Mucosa of rectum (tissue), 2 donors: Measurements from ENCODE around the gene MME.
A peak's percentile ranks its signal among the peaks of the same experiment; 100 is the strongest.

Experiments used
- H3K27ac ChIP-seq, 2 donors: one replicate each; pipeline ENCODE4 v1.7.0; 2013; ENCODE audit warnings: inconsistent platforms in 2 of 2, low read depth in 2 of 2, low read length in 2 of 2
- H3K27me3 ChIP-seq, 2 donors: one replicate each; pipeline ENCODE4 v1.7.0; 2013; ENCODE audit warnings: low read length in 2 of 2; ENCODE audit not compliant: control insufficient read depth in 2 of 2, insufficient read depth in 2 of 2
- H3K36me3 ChIP-seq, 2 donors: one replicate each; pipeline ENCODE4 v1.7.0; 2013; ENCODE audit warnings: low read length in 2 of 2; ENCODE audit not compliant: control insufficient read depth in 2 of 2, insufficient read depth in 2 of 2
- H3K4me1 ChIP-seq, 2 donors: one replicate each; pipeline ENCODE4 v1.7.0; 2013; ENCODE audit warnings: low read length in 2 of 2, mild to moderate bottlenecking in 1 of 2; ENCODE audit not compliant: control insufficient read depth in 2 of 2, insufficient read depth in 2 of 2
- H3K4me3 ChIP-seq, 2 donors: one replicate each; pipeline ENCODE4 v1.7.0; 2013; ENCODE audit warnings: low read length in 2 of 2
- H3K9ac ChIP-seq, 2 donors: one replicate each; pipeline ENCODE4 v1.7.0; 2013; ENCODE audit warnings: low read length in 2 of 2, low read depth in 1 of 2, mild to moderate bottlenecking in 1 of 2
- H3K9me3 ChIP-seq, 2 donors: one replicate each; pipeline ENCODE4 v1.7.0; 2013; ENCODE audit warnings: low read length in 2 of 2; ENCODE audit not compliant: control insufficient read depth in 2 of 2
- donor health status: healthy.
- donor health status: Normal muscosa, but diverticular disease.

Gene MME

GRCh38 chr3:155079468-155079745, 712 bp upstream of the MME start:
- Histone ChIP-seq H3K27me3 (peaks cover 14 to 27% of the 10 kb centered on the region in 2 donors), H3K4me1 (peaks cover 3% of the 10 kb centered on the region in 2 donors), H3K27ac (no peak overlapping the region), H3K9me3 (no peaks in the 10 kb centered on the region), H3K9ac (peak overlapping the region in 1 of 2 donors; percentile 54), H3K4me3 (peak overlapping the region; percentile 49 to 63), H3K36me3 (no peaks in the 10 kb centered on the region)

- H3K9ac ChIP-seq: no peak overlapping the region
- H3K4me1 ChIP-seq: peaks cover 3% of the 10 kb centered on the region in 2 donors
- H3K27me3 ChIP-seq: peaks cover 14 to 27% of the 10 kb centered on the region in 2 donors
- H3K4me3 ChIP-seq: no peak overlapping the region
- H3K9me3 ChIP-seq: no peaks in the 10 kb centered on the region
- no peaks in the 10 kb centered on the region for H3K36me3 ChIP-seq
- no peak overlapping the region for H3K27ac ChIP-seq
These were observed 573 bp downstream of the MME start for GRCh38 chr3:155080692-155081091.

- Histone ChIP-seq H3K4me1 (peaks cover 3% of the 10 kb centered on the region in 2 donors), H3K36me3 (no peaks in the 10 kb centered on the region), H3K9ac (no peak overlapping the region), H3K9me3 (no peaks in the 10 kb centered on the region), H3K4me3 (no peak overlapping the region), H3K27me3 (peaks cover 11 to 27% of the 10 kb centered on the region in 2 donors), H3K27ac (no peak overlapping the region)
These were observed 3.3 kb downstream of the MME start for GRCh38 chr3:155083313-155083905.

DNA sequence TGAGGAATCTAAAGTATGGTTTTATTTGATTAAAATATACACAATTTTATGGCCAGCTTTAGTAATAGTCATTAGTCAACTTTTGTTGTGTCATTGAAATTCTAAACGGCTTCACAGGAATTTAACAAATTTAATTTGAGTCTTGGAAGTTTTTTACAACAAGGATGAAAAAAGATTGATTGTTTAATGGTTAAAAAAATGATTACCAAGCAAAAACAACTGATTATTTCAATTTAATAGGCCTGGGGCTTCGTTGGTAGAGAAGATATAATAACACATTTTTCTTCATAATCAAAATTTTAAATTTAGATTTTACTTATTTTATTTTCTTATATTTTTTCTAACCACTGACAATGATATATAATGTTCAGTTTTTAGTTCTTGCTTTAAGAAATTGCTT, 4.4 kb downstream of the MME start:
- Histone ChIP-seq H3K4me1 (peaks cover 0 to 3% of the 10 kb centered on the region in 2 donors), H3K27me3 (peaks cover 6 to 20% of the 10 kb centered on the region in 2 donors), H3K9me3 (no peaks in the 10 kb centered on the region), H3K9ac (no peak overlapping the region), H3K36me3 (no peaks in the 10 kb centered on the region), H3K4me3 (no peak overlapping the region), H3K27ac (no peak overlapping the region)

GRCh38 chr3:155086051-155086450, 5.9 kb downstream of the MME start:
- peaks cover under 1 to 6% of the 10 kb centered on the region in 2 donors for H3K27me3 ChIP-seq
- H3K36me3 ChIP-seq: no peaks in the 10 kb centered on the region
- no peaks in the 10 kb centered on the region for H3K9me3 ChIP-seq
- H3K4me1 ChIP-seq: no peaks in the 10 kb centered on the region
- no peak overlapping the region for H3K4me3 ChIP-seq
- H3K27ac ChIP-seq: no peak overlapping the region
- H3K9ac ChIP-seq: no peak overlapping the region

GRCh38 chr3:155088706-155089345, 8.7 kb downstream of the MME start:
- H3K36me3 ChIP-seq: no peaks in the 10 kb centered on the region
- H3K9me3 ChIP-seq: no peaks in the 10 kb centered on the region
- H3K27ac ChIP-seq: no peak overlapping the region
- H3K9ac ChIP-seq: no peak overlapping the region
- H3K4me3 ChIP-seq: no peak overlapping the region
- H3K4me1 ChIP-seq: no peaks in the 10 kb centered on the region
- H3K27me3 ChIP-seq: no peaks in the 10 kb centered on the region

DNA sequence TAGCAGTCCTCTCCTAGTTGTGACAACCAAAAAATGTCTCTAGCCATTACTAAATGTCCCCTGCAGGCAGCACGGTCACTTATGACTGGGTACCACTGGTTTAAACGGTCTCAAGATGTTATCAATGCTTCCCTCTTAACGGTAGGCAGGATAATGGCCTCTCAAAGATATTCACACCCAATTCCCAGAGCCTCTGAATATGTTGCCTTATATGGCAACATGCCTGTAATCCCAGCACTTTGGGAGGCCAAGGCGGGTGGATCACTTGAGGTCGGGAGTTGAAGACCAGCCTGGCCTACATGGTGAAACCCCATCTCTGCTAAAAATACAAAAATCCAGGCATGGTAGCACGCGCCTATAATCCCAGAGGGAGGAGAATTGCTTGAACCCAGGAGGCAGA, 9.4 kb downstream of the MME start:
- Histone ChIP-seq H3K27ac (no peak overlapping the region), H3K36me3 (no peaks in the 10 kb centered on the region), H3K4me3 (no peak overlapping the region), H3K9me3 (no peaks in the 10 kb centered on the region), H3K27me3 (no peaks in the 10 kb centered on the region), H3K4me1 (no peaks in the 10 kb centered on the region), H3K9ac (no peak overlapping the region)

- no peak overlapping the region for H3K9ac ChIP-seq
- no peak overlapping the region for H3K4me3 ChIP-seq
- no peaks in the 10 kb centered on the region for H3K4me1 ChIP-seq
- no peaks in the 10 kb centered on the region for H3K36me3 ChIP-seq
- H3K9me3 ChIP-seq: no peaks in the 10 kb centered on the region
- H3K27me3 ChIP-seq: no peaks in the 10 kb centered on the region
- no peak overlapping the region for H3K27ac ChIP-seq
These were observed 13.1 kb downstream of the MME start for GRCh38 chr3:155093261-155093660.

- Histone ChIP-seq H3K9me3 (no peaks in the 10 kb centered on the region), H3K36me3 (no peaks in the 10 kb centered on the region), H3K4me1 (no peaks in the 10 kb centered on the region), H3K9ac (no peak overlapping the region), H3K27me3 (no peaks in the 10 kb centered on the region), H3K27ac (no peak overlapping the region), H3K4me3 (no peak overlapping the region)
These were observed 16.3 kb downstream of the MME start for GRCh38 chr3:155096303-155097008.

- Histone ChIP-seq H3K27ac (no peak overlapping the region), H3K4me1 (no peaks in the 10 kb centered on the region), H3K9me3 (no peaks in the 10 kb centered on the region), H3K4me3 (no peak overlapping the region), H3K9ac (no peak overlapping the region), H3K27me3 (no peaks in the 10 kb centered on the region), H3K36me3 (no peaks in the 10 kb centered on the region)
These were observed 16.9 kb downstream of the MME start for GRCh38 chr3:155097009-155097349.
